ENCODE results near the gene VGLL4.

VGLL4 gene

DNA sequence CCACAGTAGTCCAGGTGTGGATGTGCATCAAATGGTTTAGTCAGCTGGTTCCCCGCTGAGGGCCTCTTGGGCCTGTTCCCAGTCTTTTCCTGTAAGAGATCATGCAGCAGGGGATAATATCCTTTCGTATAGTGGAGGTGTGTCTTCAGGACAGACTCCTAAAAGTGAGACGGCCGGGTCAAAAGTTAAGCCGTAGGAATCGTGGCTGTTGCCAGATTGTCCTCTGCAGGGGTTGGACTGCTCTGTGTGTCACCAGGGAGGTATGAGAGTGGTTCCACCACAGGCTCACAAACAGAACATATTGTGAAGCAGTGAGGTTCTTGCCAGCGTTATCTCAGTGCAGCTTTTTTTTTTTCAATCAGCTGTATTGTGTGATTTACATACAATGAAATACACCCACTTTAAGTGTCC, 95.0 kb downstream of the VGLL4 start:
- no peak for DNase-seq (ENCODE audit: low spot score)

DNA sequence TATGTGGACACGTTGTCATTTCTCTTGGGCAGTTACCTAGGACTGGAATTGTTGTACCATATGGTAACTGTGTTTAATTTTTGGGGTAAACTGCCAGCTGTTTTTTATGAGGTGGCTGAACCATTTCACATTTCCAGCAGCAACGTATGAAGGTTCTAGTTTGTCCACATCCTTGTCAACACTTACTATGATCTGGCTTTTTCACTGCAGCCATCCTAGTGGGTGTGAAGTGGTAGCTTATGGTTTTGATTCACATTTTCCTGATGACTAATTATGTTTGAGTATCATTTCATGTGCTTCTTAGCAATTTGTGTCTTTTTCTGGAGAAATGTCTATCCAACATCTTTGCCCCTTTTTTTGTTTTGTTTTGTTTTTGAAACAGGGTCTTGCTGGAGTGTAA, 96.2 kb downstream of the VGLL4 start:
- DNase-seq (ENCODE audit: low spot score), result no peak

DNA sequence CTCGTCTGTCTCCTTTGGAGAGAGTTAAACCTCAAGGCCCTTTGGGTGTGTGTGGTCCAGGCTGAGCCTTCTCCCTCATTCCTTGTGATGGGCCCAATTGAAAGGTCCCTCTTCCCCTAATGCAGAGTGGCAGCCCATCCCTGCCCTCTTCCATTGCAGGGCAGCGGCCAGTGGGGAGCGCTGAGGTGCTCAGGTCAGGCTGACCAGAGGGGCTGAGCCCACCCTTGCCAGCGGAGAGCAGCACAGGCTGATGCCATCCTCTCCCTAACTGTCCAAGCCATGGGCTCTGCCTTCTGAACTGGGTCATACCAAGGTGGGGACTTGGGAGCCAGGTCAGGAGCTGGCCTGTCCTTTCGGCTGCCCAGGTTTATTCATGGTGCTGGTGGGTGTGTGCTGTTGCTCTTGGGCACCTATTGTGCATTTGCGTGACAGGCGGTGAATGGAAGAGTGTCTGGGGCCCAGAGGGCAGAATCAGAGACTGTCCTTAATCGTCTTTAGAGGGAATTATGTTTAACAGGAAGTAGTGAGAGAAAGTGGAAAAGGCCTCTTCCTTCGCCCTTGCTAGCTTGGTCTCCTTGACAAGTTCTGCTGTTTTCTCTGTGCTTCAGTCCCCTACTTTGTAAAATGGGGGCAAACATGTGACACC, 96.9 kb downstream of the VGLL4 start:
- no peak for DNase-seq (ENCODE audit: low spot score)

DNA sequence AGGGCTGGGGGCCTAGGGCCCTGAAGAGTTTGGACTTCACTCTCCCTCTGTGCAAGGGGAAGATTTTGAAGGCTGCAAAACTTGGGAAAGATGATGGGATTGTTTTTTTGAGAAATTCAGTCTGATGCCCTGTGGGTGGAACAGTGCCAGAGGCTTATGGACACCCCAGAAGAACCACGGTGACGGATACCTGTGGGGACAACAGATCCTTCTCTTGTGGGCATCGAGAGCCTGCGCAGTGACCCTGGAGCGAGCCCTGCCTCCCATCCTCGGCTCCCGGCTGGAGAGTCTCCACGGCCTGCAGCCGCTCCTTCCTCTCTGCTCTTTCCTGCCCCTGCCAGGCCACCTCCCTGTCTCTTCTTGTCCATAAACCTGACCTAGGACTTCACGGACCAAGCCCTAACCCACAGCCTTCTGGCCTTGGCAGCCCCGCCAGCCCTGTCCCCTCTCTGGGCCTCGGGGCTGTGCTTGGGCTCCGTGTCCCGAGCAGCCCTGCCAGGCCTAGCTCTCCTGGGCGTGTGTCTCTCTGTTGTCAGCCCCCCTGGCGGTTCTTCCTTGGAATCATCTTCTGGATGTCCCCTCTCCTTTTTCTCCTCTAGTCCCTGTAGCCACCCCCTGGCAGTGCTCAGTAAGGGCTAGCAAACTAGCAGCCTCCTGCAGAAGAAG, 98.4 kb downstream of the VGLL4 start:
- no peak for DNase-seq (ENCODE audit: low spot score)

DNA sequence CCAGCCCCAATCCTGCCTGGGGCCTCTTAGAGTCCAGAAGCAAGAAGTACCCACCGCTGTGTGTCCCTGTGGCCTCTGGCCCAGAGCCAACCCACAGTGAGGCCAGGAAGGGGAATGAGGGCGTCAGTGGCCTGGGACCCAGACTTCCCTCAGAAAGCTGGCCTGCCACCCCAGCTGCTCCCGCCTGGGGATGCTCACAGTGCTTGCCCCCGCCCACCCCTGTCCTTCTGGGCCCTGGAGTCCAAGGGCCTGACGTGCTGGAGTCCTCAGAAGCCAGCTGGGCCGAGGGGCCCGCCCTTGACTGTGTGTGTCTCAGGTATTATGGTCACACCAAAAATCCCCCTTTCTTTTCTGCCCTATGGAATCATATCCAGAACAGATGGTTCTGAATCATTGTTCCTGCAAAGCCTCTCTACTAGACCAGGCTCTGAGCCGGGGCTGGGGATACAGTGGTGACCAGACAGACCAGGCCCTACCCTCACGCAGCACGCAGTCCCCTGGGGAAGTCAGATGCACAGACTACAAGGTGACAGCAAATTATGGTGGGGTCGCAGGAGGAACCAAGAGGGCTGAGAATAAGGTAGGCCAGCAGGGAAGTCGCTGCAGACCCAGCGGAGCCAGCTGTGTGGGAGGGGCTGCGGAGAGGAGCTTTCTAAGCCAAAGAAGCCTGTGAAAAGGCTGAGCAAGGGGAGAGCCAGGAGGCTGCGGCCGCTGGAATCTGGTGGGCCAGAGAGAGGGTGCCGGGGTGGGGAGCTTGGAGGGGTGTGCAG, 99.1 kb downstream of the VGLL4 start:
- no peak for DNase-seq (ENCODE audit: low spot score)

DNA sequence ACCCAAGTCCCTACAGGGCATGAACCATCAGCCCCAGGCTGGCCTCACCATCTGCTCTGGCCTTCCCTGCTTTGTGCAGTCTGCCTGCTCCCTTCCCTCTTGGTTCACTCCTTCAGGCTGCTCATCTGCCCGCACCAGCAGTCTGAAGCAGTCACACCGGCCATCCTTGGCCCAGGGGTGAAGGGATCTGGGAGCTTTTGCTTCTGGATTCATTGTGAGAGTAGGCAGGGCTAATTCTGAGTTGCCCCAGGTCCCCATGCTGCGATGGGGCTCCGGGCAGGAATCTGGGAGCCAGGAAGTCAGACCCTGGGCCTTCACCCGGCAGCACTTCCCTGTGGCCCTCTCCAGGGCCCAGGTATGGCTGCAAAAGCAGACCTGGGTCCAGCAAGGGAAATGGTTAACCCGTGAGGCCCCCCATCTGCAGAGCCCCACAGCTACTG, 99.7 kb downstream of the VGLL4 start:
- no peak for DNase-seq (ENCODE audit: low spot score)

DNA sequence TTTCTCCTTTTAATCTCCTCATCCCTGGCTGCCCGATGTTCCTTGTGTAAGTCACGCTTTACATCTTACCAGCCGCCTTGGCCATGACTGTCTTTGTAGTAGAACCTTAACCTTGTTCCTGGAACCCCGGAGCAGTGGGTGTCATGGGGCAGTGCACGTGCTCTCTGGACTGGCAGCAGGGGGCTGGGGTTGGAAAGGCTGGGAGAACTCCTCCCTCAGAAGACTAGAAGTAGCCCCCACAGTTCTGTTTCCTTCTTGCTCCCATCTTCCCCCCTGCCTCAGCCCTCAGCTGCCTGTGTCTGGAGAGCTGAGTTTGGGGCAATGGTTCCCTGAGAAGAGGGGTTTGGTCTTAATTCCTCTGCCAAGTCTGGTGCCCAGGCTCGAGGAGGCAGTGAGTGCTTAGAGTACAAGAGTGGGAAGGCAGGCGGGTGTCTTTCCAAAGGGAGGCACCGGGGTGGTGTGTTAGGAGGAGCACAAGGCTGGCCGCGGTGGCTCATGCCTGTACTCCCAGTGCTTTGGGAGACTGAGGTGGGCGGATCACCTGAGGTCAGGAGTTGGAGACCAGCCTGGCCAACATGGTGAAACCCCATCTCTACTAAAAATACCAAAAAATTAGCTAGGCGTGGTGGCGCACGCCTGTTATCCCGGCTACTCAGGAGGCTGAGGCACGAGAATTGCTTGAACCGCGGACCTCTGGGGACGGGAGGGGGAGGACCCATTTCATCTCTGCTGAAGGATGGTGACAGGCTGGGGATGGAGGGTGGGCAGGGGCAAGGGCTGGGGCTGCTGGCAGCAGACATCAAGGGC, 100.4 kb downstream of the VGLL4 start:
- no peak for DNase-seq (ENCODE audit: low spot score)

DNA sequence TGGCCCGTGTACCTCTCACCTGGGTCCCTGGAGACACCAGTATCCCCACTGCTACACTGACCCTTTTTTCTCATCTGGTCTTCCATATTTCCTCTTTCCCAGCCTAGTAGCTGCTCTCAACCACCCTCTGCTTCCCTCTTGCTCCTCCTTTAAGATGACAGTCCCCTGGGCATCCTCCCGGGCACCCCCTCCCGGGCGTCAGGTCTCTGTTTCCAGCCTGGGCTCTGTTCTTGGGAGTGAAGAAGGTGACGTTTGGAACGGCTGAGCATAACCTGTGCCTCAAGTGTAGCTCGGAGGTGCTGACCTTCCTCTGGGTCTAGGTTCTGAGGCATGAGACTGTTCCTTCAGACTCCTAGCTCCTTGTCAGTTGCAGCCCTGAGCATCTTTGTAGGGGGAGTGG, 101.2 kb downstream of the VGLL4 start:
- DNase-seq (ENCODE audit: low spot score), result no peak

DNA sequence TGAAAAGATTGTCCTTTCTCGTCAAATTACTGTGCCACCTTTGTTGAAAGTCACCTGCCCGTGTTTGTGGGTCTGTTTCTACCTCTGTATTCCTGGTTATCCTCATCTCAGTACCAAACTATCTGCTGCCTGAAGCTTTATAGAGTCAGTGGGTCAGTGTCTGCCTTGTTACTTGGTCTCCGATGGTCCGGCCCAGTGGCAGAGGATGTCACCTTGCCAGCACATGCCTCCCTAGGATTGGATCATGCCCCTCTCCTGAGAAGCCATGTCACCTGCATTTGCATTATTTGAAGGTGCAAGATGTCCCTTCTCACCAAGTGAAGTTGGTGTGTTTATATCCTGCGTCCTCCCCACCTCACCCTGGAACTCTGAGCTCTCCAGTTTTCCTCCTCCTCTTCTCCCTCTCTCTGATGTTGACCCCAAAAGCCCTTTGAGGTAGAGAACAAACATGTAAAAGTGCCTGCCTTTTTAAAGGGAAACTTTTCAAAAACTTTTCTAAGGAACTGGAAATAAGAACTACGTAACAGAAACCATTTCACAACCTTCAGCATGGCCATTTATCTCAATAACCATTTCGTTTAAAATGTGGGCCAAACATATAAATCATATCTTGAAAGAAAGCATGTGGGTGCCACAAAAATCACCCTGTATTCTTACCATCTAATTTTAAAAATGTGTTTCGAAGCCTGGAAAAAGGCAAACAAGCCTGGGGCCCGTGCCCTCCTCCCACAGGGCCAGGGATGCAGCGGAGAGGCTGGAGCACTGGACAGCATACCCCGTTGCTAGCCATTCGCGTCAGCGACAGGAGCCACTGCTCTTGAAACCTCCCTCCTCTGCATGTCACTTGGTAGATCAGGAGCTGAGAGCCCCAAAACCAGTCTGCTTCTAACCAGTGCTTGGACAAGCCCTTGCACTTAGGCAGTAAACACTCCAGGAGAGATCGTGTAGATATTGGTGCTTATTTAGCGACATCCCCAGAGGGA, 102.1 kb downstream of the VGLL4 start:
- DNase-seq (ENCODE audit: low spot score), result no peak

DNA sequence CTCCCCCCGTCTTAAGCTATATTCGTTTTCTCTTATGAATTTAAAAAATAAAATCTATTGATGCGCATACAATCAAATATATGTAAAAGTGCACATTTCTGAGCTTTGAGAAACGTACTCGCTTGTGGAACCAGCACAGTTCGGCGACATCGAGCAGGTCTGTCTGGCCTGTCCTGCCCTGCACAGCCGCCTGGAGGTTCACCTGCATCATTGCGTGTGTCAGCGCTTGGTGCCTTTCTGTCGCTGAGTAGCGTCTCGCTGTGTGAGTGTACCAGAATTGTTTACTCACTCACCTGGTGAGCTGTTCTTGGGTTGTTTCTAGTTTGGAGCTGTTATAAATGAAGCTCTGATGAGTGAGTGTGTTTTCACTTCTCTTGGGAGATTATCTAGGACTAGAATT, 104.0 kb downstream of the VGLL4 start:
- DNase-seq (ENCODE audit: low spot score), result no peak

DNA sequence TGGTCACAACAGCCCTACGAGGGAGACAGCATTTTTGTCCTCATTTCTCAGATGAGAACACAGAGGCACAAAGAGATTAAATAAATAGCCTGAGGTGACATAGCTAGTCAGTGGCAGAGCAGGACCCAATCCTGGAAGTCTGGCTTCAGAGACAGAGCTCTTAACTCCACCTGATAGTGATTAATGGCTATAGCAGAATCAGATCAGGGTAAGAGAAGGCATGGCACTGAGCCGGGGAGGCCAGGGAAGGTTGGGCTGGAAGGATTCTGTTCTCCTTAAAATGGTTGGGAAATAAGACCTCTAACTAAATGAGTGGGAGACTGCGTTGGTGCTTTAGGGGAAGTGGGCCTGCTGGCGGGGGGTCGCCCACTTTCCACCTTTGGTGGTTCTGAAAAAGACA, 104.5 kb downstream of the VGLL4 start:
- no peak for DNase-seq (ENCODE audit: low spot score)

DNA sequence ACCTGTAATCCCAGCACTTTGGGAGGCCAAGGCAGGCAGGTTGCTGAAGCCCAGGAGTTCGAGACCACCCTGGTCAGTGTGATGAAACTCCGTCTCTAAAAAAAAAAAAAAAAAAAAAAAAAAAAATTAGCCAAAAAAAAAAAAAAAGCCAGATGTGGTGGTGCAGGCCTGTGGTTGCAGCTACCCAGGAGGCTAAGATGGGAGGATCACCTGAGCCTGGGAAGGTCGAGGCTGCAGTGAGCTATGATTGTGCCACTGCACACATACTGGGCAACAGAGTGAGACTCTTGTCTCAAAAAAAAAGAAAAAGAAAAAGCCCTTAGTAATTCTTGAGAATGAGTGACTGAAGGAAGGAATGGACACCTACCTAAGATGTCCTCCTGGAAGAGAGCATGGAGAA, 105.1 kb downstream of the VGLL4 start:
- no peak for DNase-seq (ENCODE audit: low spot score)

DNA sequence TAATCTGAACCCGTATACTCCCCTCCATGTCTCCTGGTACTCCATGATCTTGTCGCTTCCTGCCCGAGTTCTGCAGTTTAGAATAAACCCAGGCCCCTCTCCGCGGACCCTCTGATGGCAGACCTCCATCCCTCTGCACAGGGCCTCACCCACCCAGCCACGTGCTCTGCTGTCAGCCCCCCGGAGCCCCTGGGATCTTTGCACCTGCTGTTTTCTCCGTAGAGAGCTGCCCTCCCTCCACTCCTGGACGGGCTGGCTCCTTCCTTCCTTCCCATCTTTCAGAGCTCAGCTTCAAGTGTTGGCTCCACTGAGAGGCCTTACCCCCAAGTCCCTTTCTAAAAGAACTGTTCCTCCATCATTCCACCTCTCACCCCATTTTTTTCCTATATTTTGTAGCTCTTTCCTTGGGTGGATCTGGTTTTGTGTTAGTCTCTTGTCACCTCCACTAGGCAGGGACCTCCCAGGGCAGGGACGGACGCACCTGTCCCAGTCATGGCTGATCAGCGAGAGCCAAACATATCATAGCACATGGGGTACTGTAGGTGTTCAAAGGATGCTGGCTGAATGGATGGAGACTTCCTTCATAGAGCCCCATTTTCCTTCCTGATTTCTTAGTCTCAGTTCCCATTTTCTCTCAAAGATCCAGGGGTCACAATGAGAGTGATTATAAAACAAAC, 106.6 kb downstream of the VGLL4 start:
- DNase-seq (ENCODE audit: low spot score), result no peak

DNA sequence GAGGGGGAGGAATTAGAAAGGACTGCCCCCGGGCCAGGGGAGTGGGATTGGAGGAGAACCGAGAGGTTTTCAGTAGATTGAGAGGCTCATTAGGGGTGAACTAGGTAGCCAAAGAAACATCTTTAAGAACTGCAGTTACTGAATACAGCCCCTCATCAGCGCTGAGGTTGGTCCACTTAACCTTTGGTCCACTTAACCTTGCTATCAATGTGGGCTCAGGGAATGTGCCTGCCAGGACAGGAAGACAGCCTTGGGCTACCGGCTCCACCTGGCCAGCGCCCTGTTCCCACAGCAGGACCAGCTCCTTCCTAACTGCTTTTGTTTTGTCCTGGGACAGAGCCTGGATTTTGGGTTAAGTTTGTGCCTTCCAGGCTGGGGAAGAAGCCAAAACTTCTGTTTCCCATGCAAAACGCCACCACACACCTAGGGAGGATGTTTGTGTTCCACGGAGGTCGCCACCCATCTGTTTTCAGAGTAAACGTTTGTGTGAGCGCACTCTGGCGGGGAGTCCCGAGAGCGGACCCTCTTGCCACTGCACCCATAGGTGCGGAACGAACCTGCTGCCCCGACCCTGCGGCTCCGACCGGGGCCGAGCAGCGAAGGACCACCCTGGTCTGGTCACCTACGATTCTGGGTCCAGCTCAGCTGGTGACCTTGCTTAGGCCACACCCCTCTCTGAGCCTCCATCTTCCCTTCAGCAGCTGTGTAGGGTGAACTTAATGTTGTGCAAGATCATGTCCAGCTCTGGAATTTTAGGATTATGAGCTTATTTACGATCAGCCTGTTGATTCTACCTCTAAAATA, 107.4 kb downstream of the VGLL4 start:
- DNase-seq (ENCODE audit: low spot score), result no peak

DNA sequence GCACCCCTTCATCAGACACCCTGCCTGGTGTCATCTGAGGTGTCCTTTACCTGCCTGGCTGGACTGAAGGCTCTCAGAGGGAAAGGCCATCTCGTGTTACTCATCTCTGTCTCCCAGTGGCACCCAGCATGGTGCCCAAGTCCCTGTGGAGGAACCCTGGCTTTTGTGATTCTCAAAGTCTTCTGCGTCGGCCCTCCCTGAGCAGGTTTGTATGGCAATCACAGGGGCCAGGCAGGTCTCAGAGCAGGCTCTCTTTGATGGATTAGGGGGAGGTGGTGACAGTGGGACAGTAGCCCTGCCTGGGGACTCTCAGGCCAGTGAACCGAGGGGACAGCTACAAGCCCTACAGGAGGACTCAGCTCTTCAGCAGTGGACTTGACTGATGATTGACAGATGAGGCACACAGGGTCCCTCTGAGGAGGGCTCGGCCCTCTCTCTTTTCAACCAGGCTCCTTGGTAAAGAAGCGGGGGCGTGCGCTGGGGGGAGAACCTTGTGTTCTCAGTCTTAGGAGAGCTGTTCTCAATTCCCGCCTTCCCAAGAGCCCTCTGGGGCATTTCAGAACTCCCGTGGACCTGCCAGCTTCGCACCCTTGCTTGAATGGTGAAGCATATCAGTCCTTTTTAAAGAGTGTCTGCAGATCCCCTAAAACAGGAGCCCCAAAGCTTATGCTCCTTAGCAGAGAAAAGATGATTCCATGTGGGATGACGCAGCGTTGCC, 108.3 kb downstream of the VGLL4 start:
- no peak for DNase-seq (ENCODE audit: low spot score)

DNA sequence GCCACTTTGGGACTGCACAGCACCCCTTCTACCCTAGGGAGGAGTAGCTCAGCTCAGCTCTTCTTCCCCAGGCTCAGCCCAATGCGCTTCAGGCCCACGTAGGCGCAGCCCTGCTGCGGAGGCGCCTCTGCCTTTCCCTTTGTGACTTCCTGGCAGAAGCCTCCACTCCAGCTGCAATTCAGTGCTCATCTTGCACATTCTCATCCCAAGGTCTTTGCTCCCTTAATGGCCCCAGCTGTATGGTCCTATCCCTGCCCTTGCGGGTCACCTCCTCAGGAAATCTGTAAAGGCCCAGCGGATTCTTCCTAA, 109.0 kb downstream of the VGLL4 start:
- DNase-seq (ENCODE audit: low spot score), result no peak

DNA sequence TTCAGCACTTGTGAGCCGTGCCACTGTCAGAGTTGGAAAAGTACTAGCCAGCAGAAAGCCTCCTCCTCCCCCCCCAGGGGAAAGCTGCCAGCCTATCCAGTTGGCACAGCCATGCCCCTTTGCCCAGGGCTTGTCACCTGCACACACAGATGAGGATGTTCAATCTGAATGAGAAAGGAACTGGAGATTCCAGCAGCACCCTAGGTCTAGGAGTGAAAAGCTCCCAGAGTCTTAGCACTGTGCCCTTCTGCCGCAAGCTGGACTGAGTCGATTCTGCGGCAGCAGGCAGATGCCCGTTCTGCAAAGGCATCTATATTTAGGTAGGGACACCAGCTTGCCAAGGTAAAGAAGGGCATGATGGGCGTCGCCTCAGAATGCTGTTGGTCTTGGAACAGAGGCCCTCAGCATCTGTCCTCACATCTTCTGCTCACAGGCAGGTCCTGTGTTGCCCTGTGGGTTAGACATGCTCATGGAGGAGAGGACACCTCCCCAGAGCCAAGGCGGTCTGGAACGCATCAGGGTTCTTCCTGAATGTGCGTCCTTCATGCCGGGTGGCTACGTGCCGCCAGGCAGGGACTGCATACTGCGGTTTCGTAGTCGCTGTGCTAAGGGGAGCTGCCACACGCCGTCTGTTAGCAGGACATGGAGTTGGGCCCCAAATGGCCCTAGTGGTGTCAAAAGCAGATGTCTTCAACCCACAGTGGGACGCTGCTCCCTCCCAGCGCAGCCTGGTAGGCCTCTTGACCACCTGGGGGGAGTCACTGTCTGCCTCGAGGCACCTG, 109.5 kb downstream of the VGLL4 start:
- no peak for DNase-seq (ENCODE audit: low spot score)

DNA sequence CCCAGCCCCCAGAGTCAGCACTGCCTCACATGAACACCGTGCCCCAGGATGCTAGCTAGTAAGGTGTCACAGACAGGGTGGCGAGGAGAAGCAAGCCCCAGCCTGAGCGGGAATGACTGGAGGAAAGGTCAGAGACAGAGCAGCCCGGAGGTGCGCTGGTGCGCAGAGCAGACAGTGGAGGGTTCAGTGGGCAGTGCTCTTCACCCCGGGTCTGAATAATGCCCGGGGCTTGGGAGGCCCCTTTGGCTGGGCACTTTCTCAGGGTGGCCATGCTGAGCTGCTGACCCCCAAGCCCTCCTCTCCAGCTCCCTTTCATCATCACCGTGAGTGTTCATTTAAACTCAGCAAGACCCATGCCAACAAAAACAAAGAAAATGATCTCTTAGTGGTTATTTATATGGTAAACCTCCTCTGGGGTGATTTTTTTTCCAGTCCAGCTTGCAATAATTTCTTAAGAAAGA, 110.8 kb downstream of the VGLL4 start:
- no peak for DNase-seq (ENCODE audit: low spot score)

Data from RKO (cell line).